ENCODE data around the gene RASL10B.

RASL10B gene

DNA sequence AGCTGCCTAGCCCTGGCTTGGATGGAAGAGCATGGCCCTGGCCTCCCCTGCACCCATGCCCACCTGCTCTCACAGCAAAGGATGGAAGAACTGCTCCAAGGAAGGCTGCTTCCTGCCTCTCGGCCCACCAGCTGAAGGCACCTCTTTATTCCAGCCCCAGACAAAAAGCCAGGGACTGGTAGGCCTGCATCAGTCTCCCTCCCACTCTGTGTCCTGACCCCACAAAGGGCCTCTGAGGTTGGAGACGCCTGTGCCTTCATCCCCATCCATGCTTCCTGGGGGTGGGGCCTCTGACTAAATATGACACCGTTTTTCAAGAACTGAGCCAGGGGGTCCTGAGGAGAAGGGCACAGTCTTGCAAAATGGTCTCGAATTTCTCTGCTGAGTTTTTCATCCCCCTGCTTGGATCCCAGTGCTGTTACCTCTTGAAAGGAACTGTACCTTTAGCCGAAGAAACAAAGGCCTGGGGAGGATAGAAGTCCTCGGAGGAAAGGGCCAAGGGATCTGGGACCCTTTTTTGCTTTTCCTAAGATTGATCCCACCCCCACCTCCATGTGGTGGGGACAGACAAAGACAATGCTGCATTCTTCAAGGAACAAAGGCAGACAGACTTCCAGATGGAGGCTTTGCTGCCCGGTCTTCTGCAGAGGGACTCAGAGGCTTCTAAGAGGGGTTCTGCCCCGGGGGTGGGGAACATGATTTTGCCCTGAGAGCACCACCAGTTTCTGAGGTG is 34.5 kb downstream of the RASL10B start:
- no peak for DNase-seq (ENCODE audit: low spot score)

GRCh38 chr17:35766489-35766877 is 35.0 kb downstream of the RASL10B start:
- no peak for DNase-seq (ENCODE audit: low spot score)

DNA sequence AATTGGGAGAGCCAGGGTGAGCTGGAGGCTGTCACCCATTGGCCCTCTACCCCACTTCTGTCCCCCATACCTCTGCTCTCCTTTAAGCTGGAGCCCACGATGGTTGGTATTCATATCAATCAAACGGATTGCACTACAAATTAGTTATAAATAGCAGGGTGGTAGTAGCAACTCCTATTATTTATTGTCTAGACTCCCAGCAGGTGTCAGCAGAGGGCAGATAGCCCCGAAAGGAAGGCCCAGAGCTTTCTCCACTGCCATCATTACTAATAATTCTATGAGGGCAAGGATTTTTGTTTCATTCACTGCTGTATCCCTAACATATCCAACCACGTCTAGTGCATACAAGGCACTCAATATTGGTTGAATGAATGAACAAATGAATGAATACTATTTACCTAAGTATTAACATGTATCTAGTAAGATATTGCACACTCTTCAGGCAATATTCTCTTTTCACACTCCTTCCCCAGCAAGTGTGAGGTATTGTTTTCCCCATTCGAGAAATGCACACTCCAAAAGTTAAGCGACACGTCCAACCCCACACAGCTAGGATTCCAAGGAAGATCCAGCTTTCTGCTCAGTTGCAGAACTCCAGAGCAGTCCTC is 35.6 kb downstream of the RASL10B start:
- DNase-seq (ENCODE audit: low spot score): peak; percentile 48

DNA sequence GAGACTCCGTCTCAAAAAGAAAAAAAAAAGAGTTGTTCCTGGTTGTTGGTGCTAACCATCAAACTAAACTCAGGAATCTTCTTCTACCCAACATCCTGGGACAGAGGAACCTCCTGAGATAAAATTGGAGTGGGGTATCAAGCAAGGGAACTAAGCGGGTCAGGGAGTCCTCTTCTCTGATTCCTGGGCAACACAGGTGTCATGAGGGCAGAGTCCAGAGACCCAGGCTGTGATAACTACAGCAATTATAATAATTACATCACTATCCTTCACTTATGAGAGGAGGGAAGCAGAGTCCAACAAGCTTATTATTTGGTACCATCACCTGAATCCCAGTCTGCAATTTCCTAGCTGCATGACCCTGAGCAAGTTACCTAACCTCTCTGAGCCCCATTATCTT is 37.4 kb downstream of the RASL10B start:
- DNase-seq (ENCODE audit: low spot score): no peak

GRCh38 chr17:35769895-35770486 is 38.6 kb downstream of the RASL10B start:
- no peak for DNase-seq (ENCODE audit: low spot score)

GRCh38 chr17:35773129-35773528 is 41.7 kb downstream of the RASL10B start:
- no peak for DNase-seq (ENCODE audit: low spot score)

GRCh38 chr17:35773679-35774425 is 42.4 kb downstream of the RASL10B start:
- DNase-seq (ENCODE audit: low spot score): no peak

DNA sequence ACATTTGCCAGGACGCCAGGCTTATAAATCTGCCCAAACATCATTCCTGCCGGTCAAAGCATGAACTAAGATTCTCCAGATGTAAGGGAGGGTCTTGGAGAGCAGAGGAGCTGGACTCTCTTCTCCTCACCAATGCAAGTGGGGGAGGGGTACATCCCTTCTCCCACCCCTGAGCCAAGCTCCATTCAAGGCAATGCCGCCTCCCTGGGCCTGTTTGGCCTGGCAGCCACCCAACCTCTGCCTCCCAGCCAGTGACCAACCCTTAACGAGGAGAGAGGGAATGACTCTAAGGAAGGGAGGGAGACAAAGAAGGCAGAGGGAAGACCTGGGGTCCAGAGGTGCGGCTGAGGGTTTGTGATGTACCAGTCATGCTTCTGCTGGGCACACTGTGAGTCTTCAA is 43.1 kb downstream of the RASL10B start:
- DNase-seq (ENCODE audit: low spot score): peak; percentile 66

- no peak for DNase-seq (ENCODE audit: low spot score)
Measured at GRCh38 chr17:35775039-35775438, 43.6 kb downstream of the RASL10B start.

- DNase-seq (ENCODE audit: low spot score): no peak
Measured at GRCh38 chr17:35775583-35775982, 44.1 kb downstream of the RASL10B start.

GRCh38 chr17:35778641-35779196 is 47.3 kb downstream of the RASL10B start:
- DNase-seq (ENCODE audit: low spot score): no peak

- no peak for DNase-seq (ENCODE audit: low spot score)
Measured at GRCh38 chr17:35780950-35781349, 49.5 kb downstream of the RASL10B start.

- DNase-seq (ENCODE audit: low spot score): no peak
Measured at GRCh38 chr17:35784895-35785294, 53.5 kb downstream of the RASL10B start.

GRCh38 chr17:35786941-35787432 is 55.5 kb downstream of the RASL10B start:
- no peak for DNase-seq (ENCODE audit: low spot score)

- DNase-seq (ENCODE audit: low spot score): no peak
Measured at GRCh38 chr17:35788477-35789368, 57.3 kb downstream of the RASL10B start.

DNA sequence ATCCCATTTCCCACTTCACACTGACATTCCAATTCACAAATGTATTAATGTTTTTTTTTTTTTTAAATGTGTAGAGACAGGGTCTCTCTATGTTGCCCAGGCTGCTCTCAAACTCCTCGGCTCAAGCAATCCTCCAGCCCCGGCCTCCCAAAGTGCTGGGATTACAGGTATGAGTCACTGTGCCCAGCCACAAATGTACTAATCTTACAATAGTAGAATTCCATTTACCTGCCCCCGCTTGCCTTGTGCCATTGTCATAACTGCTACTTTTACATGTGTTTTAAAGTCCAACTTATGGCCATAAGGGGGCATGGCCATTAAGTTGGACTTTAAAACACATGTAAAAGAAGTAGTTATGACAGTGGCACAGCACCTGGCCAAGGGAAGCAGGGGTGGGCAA is 59.4 kb downstream of the RASL10B start:
- DNase-seq (ENCODE audit: low spot score): no peak

GRCh38 chr17:35791681-35792350 is 60.4 kb downstream of the RASL10B start:
- no peak for DNase-seq (ENCODE audit: low spot score)
